Naive thymus-derived CD8-positive, alpha-beta T cell (primary cell): Measurements from ENCODE around the gene ATF3. TPM values are rescaled to one million over a fixed set of nuclear protein-coding genes. Genes with fewer than 3 reads are reported as not detected.
"Not testable (repeated sequence)": the region's sequence is repeated elsewhere in the genome, so short reads cannot be mapped to it uniquely, and the experiment has no call there.

ENCODE experiments used
- ATAC-seq, 2 donors: fragments of 150-1000 bp; cut with Tn5 transposase in 1 of 2; sonication (Bioruptor Pico), chemical (Tn5 transposase) in 1 of 2; 1 replicate in 1 of 2; 2 replicates in 1 of 2; pipeline ENCODE4 v1.10.0; 2021; ENCODE audit warnings: mild to moderate bottlenecking in 2 of 2, moderate library complexity in 2 of 2
- POLR2A ChIA-PET: fragments of 350-600 bp; sonication (Branson Sonifier 250); formaldehyde crosslinking; loops from one replicate; lab custom pipeline; 2021; ENCODE audit warnings: antibody characterized with exemption; lab: Charles Lee
- DNase-seq, 10 donors: peaks; one replicate each; pipeline versions ENCODE4 v3.0.0 to v3.0.0-alpha.2; 2020 to 2022
- H3K27ac Mint-ChIP-seq, 10 donors: one replicate each; pipeline ENCODE4 v1.8.0; 2020 to 2022; ENCODE audit warnings: mild to moderate bottlenecking in 10 of 10, mixed read lengths in 10 of 10, moderate library complexity in 4 of 10, inconsistent platforms in 1 of 10
- H3K27me3 Mint-ChIP-seq, 5 donors: one replicate each; pipeline ENCODE4 v1.8.0; 2021 to 2022; ENCODE audit warnings: mixed read lengths in 5 of 5
- H3K36me3 Mint-ChIP-seq, 3 donors: one replicate each; pipeline ENCODE4 v1.8.0; 2020 to 2022; ENCODE audit warnings: mixed read lengths in 3 of 3, mild to moderate bottlenecking in 2 of 3, inconsistent platforms in 1 of 3
- H3K4me1 Mint-ChIP-seq, 4 donors: one replicate each; pipeline ENCODE4 v1.8.0; 2021 to 2022; ENCODE audit warnings: mixed read lengths in 4 of 4
- H3K4me3 Mint-ChIP-seq, 10 donors: one replicate each; pipeline ENCODE4 v1.8.0; 2020 to 2022; ENCODE audit warnings: mild to moderate bottlenecking in 10 of 10, mixed read lengths in 10 of 10, moderate library complexity in 6 of 10, inconsistent platforms in 1 of 10
- H3K9me3 Mint-ChIP-seq, 9 donors: one replicate each; pipeline ENCODE4 v1.8.0; 2020 to 2022; ENCODE audit warnings: mixed read lengths in 9 of 9, mild to moderate bottlenecking in 3 of 9, inconsistent platforms in 1 of 9, moderate library complexity in 1 of 9
- polyA plus RNA-seq, 3 donors: library from polyadenylated mRNA; unstranded; fragments of 300-500 nt; fragmentation: Illumina TruSeq; gene quantifications; one replicate each; pipeline ENCODE4 v1.2.3, GENCODE V29; 2021
- total RNA-seq, 8 experiments: library from RNA in 2 of 8; stranded (reverse) in 2 of 8; gene quantifications; one replicate each; pipeline ENCODE4 v1.2.3 and lab custom pipeline; 2021 to 2026

Gene ATF3
- total and polyA plus RNA-seq, 5 experiments from 2014 or later, result 1.4 to 1.8 TPM; not detected in 3

DNA sequence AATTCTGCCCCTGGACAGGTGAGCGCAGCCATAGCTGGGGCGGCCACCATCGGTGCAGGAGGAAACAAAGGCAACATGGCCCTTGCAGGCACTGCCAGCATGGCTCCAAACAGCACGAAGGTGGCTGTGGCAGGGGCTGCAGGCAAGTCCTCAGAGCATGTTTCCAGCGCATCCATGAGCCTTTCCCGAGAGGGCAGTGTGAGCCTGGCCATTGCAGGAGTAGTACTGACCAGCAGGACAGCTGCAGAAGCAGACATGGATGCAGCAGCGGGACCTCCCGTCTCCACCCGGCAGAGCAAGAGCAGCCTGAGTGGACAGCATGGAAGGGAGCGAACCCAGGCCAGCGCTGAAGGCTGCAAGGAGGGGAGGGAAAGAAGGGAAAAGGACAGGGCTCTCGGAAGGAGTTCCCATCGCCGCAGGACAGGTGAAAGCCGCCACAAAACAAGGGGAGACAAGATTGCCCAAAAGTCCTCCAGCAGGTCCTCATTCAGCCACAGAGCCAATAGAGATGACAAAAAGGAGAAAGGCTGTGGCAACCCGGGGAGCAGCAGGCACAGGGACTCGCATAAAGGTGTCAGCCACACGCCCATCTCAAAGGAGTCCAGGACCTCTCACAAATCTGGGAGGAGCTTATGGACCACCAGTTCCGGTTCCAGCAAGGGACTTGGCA is 17.4 kb downstream of the ATF3 start:
- POLR2A ChIA-PET, result no interaction called here
- no peaks in the 10 kb centered on the region for H3K36me3 Mint-ChIP-seq
- H3K4me3 Mint-ChIP-seq, result no peak overlapping the region
- H3K9me3 Mint-ChIP-seq, result no peaks in the 10 kb centered on the region
- DNase-seq (no peak), ATAC-seq (no peak)
- no peak overlapping the region for H3K27ac Mint-ChIP-seq
- H3K27me3 Mint-ChIP-seq, result peaks cover 0 to 17% (median 4%) of the 10 kb centered on the region in 5 donors
- peaks cover 8 to 16% (median 11%) of the 10 kb centered on the region in 4 donors for H3K4me1 Mint-ChIP-seq

DNA sequence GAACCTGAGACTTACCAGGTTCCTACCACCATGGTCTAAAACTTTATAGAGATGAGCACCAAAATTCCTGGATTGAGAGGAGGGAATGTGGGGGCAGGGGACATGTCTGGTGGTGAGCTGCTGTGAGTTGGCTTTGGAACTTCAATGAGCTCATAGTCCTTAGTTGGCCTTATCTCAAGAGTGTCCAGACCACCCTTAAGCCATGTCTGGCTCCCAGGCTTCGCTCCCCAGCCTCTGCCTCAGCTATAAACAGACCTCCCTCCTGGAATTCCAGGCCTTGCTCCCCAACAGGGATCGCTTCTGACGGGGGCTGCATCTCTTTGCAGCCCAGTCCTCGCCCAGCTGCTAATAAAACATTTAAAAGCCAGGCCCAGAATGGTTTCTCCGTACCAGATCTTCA is 19.5 kb downstream of the ATF3 start:
- Mint-ChIP-seq H3K4me1 (no peaks in the 10 kb centered on the region), H3K4me3 (no peak overlapping the region), H3K27me3 (peaks cover 0 to 17% (median 5%) of the 10 kb centered on the region in 5 donors), H3K27ac (peak overlapping the region in 1 of 10 donors; percentile 63), H3K36me3 (no peaks in the 10 kb centered on the region), H3K9me3 (no peaks in the 10 kb centered on the region)
- ATAC-seq, result no peak
- no peak for DNase-seq
- POLR2A ChIA-PET, result no interaction called here

DNA sequence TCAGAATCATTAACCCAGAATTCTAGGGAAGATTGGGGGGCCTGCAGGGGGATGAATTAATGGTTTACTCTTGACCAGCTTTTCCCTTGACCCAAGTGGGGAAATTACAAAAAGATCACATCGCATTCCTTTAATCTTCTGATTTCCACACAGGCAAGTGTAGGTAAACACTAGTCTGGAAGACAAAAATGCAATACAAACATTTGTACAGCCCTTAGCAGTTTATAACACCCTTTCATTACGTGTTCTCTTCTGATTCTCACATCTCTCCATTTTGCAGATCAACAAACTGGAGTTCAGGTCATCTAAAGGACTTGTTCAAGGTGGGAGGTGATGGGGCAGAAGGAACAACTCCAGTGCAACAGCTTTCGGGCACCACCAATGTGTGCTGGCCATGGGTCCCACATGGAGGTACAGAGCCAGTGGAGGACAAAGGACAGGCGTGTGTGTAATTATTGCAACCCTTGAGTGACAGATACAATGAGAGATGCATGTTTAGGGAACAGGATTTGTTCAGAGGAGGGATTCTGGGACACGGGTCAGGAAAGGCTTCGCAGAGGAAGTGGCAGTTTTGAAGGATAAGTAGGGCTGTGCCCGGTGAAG is 20.4 kb downstream of the ATF3 start:
- no peaks in the 10 kb centered on the region for H3K9me3 Mint-ChIP-seq
- no peak for DNase-seq
- no peak overlapping the region for H3K27ac Mint-ChIP-seq
- peaks cover 0 to 3% (median 0%) of the 10 kb centered on the region in 4 donors for H3K4me1 Mint-ChIP-seq
- POLR2A ChIA-PET, result interaction anchor here (0.7 kb wide), 1 partner anchor 221 kb away, joined by 3 read pairs; no protein-coding TSS in a partner anchor
- ATAC-seq, result no peak
- peaks cover 0 to 17% (median 6%) of the 10 kb centered on the region in 5 donors for H3K27me3 Mint-ChIP-seq
- no peaks in the 10 kb centered on the region for H3K36me3 Mint-ChIP-seq
- no peak overlapping the region for H3K4me3 Mint-ChIP-seq

DNA sequence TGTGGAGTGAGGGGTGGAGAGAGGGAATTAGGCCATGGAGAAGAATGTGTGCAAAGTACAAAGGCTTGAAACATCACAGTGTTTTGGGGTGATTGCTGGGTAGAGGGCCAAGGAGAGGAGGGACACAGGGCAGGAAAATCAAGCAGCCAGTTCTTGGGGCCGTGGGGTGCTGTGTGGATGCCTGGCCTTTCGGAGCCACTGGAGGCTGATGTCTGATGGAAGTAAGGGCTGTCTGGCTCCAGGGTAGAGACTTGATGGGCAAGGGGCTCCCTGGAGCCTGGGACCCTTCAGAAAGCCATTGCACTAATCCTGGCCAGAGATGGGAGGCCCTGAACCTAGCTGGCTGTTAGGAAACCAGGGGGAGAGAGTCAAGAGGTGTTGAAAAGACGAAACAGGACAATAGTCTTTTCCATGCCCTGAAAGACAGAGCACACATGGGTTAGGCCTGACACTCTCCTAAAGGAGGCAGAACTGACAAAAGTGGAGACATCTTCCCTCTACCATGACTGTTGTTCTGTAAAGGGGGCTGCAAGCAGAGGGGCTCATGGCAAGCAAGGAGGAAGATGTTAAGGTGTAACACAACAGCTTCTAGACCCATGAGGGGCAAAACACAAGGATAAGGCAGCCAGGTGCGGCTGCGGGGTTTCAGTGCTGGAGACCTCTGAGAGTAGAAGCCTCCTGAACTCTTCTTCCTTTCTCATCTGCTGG is 21.0 kb downstream of the ATF3 start:
- H3K27me3 Mint-ChIP-seq, result peaks cover 0 to 17% (median 6%) of the 10 kb centered on the region in 5 donors
- H3K36me3 Mint-ChIP-seq, result peaks cover 0 to 4% (median 0%) of the 10 kb centered on the region in 3 donors
- H3K9me3 Mint-ChIP-seq, result peaks cover 0 to 4% (median 0%) of the 10 kb centered on the region in 9 donors
- POLR2A ChIA-PET, result no interaction called here
- ATAC-seq (peak in 1 of 2 donors; percentile 27), DNase-seq (no peak)
- H3K4me3 Mint-ChIP-seq, result no peak overlapping the region
- H3K27ac Mint-ChIP-seq, result no peak overlapping the region
- H3K4me1 Mint-ChIP-seq, result peaks cover 0 to 6% (median 0%) of the 10 kb centered on the region in 4 donors

DNA sequence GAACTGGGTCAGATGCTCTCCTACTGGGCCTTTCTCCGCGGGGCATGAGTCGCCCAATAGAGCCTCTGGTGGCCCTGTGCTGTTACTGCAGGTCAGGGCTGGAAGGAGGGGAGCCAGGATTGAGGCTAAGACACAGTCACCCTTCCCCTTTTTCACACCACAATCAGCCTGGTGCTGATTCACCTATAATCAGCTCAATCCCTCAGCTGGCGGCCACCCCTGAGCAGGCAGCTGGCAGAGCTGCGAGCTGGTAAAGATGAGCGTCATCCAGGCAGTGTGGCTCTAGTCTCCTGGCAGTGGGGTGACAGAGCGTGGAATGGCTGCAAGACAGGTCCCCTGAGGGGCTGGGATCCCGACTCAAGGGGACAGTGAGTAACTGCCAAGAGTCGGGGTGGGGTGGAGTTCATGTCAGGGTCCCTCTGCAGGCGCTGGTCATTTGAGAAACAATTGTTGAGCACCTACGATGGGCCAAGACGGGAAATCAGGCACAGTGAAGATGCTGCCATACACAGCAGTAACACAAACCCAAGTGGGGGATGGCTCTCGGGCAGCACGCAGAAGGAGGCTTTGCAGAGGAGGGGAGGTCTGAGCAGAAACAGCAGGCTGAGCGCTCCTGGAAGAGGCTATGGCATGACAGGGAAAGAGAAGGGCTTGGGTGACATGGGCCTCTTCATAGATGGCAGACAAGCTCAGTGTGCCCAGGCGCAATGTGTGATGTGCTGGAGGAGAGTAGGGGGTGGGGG is 21.8 kb downstream of the ATF3 start:
- no peak overlapping the region for H3K27ac Mint-ChIP-seq
- DNase-seq (peak in 8 of 10 donors; percentile 29 to 51 (median 47)), ATAC-seq (peak; percentile 96 to 97)
- peaks cover 0 to 17% (median 6%) of the 10 kb centered on the region in 5 donors for H3K27me3 Mint-ChIP-seq
- peaks cover 2 to 14% (median 6%) of the 10 kb centered on the region in 4 donors for H3K4me1 Mint-ChIP-seq
- peaks cover 0 to 4% (median 0%) of the 10 kb centered on the region in 9 donors for H3K9me3 Mint-ChIP-seq
- POLR2A ChIA-PET, result interaction anchor here (1.0 kb wide), 1 partner anchor 14 kb away, joined by 3 read pairs; no protein-coding TSS in a partner anchor
- no peak overlapping the region for H3K4me3 Mint-ChIP-seq
- peaks cover 0 to 4% (median 0%) of the 10 kb centered on the region in 3 donors for H3K36me3 Mint-ChIP-seq

DNA sequence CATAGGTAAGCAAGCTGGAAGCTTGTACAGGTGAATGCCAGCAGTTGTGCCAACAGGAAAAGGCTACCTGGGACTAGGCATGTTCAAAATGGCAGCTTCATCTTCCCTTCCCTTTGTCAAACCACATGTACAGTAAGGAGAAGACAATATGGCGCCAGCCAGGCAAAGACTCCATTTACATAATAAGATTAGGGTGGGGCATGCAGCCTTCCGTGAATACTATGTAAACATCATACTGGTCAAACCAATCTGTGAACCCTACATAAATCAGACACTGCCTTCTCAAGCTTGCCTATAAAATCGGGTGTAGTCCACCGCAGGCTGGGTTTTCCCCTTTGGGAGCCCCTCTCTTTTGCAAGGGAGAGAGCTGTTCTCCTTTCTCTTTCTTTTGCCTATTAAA is 24.6 kb downstream of the ATF3 start:
- H3K36me3 Mint-ChIP-seq, result peaks cover 0 to 4% (median 0%) of the 10 kb centered on the region in 3 donors
- H3K27ac Mint-ChIP-seq, result no peak overlapping the region
- H3K4me3 Mint-ChIP-seq, result no peak overlapping the region
- peaks cover 0 to 3% (median 0%) of the 10 kb centered on the region in 5 donors for H3K27me3 Mint-ChIP-seq
- no peak for ATAC-seq
- H3K4me1 Mint-ChIP-seq, result peaks cover 11 to 40% (median 31%) of the 10 kb centered on the region in 4 donors
- peaks cover 0 to 4% (median 0%) of the 10 kb centered on the region in 9 donors for H3K9me3 Mint-ChIP-seq
- POLR2A ChIA-PET, result no interaction called here
- no peak for DNase-seq

DNA sequence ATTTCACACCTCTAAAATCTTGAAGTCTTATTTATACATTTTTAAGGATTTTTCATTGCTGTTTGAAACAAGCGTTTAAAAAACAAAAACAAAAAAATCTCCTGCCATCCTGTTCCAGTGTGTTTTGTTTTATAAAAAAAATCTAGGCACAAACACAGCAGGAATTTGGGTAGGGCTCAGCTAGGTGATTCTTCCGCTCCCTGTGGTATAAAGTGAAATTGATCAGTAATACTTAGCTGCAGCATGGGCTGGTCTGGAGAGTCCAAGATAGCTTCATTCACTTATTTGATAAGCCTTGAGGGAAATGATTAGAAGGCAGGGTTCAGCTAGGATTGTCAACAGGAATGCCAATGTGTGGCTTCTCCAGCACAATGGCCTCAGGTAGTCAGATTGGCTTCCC is 25.7 kb downstream of the ATF3 start:
- peaks cover 0 to 3% (median 0%) of the 10 kb centered on the region in 5 donors for H3K27me3 Mint-ChIP-seq

DNA sequence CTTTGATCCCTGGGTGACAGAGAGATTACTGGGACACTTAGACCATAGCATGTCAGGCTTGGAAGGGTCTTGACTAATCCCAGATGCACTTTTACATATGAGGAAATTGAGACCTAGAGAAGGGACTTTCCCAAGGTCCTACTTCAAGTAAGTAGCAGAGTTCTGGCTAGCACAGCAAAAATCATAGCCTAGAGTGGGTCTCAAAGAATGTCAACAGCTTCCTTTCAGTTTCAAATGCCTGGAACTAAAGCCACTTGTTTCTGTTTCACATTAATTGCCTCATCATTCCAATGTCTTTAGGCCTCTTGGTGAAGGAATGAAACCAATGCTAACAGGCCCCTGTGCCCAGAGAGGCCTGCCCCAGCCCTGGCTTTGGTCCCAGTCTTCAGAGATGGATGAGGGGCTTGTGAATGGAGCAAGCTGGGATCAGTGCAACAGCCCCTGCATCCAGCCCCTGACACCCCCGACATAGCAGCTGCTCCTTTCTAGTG is 26.6 kb downstream of the ATF3 start:
- H3K36me3 Mint-ChIP-seq, result peaks cover 0 to 4% (median 0%) of the 10 kb centered on the region in 3 donors
- peak in 1 of 10 donors; percentile 3 for DNase-seq

More for the DNA sequence above, 25.7 kb downstream of the ATF3 start:
- Mint-ChIP-seq H3K36me3 (peaks cover 0 to 4% (median 0%) of the 10 kb centered on the region in 3 donors), H3K4me1 (peaks cover 11 to 48% (median 32%) of the 10 kb centered on the region in 4 donors), H3K4me3 (no peak overlapping the region), H3K27ac (peak overlapping the region in 3 of 10 donors; percentile 5 to 67 (median 6)), H3K9me3 (peaks cover 0 to 4% (median 0%) of the 10 kb centered on the region in 9 donors)
- no peak for DNase-seq
- POLR2A ChIA-PET, result no interaction called here
- no peak for ATAC-seq

DNA sequence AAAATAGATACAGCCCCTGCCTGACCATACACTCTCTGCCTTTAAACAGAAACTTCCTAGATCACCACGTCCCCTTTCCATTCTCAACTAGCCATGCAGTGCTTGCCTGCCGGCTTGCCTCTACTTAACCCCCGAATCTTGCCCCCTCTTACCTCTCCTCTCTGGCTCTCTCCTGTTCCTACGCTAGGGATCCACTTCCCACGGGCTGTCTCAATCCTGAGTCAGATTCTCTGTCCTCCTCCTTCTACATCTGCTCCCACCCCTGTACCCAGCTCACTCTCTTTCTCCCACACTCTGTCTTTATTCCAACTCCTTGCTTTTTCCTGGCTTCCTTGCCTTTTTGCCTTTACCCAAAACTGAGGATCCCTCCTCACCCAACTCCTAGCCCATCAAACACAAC is 29.3 kb downstream of the ATF3 start:
- POLR2A ChIA-PET, result no interaction called here
- Mint-ChIP-seq H3K9me3 (peaks cover 0 to 13% (median 1%) of the 10 kb centered on the region in 9 donors), H3K4me3 (no peak overlapping the region), H3K36me3 (peaks cover 0 to 4% (median 0%) of the 10 kb centered on the region in 3 donors), H3K27ac (peak overlapping the region in 3 of 10 donors; percentile 22 to 71 (median 66)), H3K27me3 (peaks cover 0 to 1% (median 0%) of the 10 kb centered on the region in 5 donors), H3K4me1 (peaks cover 11 to 48% (median 32%) of the 10 kb centered on the region in 4 donors)
- DNase-seq (no peak), ATAC-seq (no peak)

More for the DNA sequence above, 26.6 kb downstream of the ATF3 start:
- Mint-ChIP-seq H3K27me3 (peaks cover 0 to 3% (median 0%) of the 10 kb centered on the region in 5 donors), H3K4me3 (peak overlapping the region in 4 of 10 donors; percentile 1 to 76 (median 23)), H3K4me1 (peaks cover 11 to 48% (median 32%) of the 10 kb centered on the region in 4 donors), H3K9me3 (peaks cover 0 to 5% (median under 1%) of the 10 kb centered on the region in 9 donors), H3K27ac (peak overlapping the region in 9 of 10 donors; percentile 23 to 92 (median 83))
- no peak for ATAC-seq
- POLR2A ChIA-PET, result no interaction called here

DNA sequence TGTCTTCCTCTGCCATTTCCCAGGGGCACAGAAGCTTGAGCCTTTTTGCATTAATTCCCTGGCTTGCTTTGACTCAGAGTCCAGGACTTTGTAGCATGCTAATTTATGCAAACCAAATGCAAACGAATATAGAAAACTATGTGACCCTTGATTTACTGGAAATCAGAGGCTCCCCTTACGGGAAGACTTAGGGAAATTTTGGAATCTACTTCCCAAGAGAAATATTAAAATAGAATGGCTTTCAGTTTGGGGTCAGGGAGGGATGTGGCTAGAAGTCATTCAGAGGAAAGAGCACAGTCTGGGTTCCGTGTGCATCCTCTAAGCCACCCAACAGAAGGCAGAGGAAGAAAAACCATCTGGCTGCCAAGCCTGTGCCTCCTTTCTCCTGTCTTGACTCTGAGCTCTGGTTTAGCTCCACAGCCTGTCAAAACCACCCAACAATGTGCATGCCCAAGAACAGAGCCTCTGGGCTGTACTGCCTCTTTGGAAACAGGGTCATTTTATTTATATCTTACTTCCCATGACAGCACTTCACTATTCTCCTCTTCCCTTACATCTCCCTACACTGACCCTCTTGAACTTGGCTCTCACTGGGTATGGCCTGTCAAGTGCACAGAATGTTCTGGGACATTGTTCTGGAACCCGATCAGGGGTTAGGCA is 30.1 kb downstream of the ATF3 start:
- H3K27ac Mint-ChIP-seq, result peak overlapping the region in 5 of 10 donors; percentile 9 to 41 (median 29)
- H3K9me3 Mint-ChIP-seq, result peaks cover 0 to 13% (median 1%) of the 10 kb centered on the region in 9 donors
- ATAC-seq (no peak), DNase-seq (no peak)
- H3K36me3 Mint-ChIP-seq, result peaks cover 0 to 4% (median 3%) of the 10 kb centered on the region in 3 donors
- H3K27me3 Mint-ChIP-seq, result peaks cover 0 to 3% (median 2%) of the 10 kb centered on the region in 5 donors
- POLR2A ChIA-PET, result no interaction called here
- H3K4me3 Mint-ChIP-seq, result no peak overlapping the region
- H3K4me1 Mint-ChIP-seq, result peaks cover 11 to 46% (median 32%) of the 10 kb centered on the region in 4 donors

DNA sequence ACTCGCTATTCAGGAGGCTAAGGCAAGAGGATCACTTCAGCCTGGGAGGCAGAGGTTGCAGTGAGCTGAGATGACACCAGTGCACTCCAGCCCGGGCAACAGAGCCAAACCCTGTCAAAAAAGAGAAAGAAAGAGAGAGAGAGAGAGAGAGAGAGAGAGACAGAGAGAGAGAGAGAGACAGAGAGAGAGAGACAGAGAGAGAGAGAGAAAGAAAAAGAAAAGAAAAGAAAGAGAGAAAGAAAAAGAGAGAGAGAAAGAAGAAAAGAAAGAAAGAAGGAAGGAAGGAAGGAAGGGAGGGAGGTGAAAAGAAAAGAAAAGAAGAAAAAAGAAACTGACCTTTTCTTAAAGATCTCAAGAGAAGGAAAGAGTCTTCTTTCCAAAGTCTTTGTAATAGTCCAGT is 31.0 kb downstream of the ATF3 start:
- Mint-ChIP-seq H3K27ac (peak overlapping the region in 1 of 10 donors; percentile 32), H3K4me1 (peaks cover 11 to 43% (median 32%) of the 10 kb centered on the region in 4 donors)
- H3K27me3 Mint-ChIP-seq, H3K9me3 Mint-ChIP-seq, H3K4me3 Mint-ChIP-seq, H3K36me3 Mint-ChIP-seq, ATAC-seq, DNase-seq, POLR2A ChIA-PET: not testable (repeated sequence)
